ENCODE measurements around the gene PAIP2. TPM values are rescaled to one million over a fixed set of nuclear protein-coding genes. Genes with fewer than 3 reads are reported as not detected.

The PAIP2 gene
- polyA plus RNA-seq, 1 of the 3 experiments (the other 2 are of a cell fraction): 73.2 TPM

DNA sequence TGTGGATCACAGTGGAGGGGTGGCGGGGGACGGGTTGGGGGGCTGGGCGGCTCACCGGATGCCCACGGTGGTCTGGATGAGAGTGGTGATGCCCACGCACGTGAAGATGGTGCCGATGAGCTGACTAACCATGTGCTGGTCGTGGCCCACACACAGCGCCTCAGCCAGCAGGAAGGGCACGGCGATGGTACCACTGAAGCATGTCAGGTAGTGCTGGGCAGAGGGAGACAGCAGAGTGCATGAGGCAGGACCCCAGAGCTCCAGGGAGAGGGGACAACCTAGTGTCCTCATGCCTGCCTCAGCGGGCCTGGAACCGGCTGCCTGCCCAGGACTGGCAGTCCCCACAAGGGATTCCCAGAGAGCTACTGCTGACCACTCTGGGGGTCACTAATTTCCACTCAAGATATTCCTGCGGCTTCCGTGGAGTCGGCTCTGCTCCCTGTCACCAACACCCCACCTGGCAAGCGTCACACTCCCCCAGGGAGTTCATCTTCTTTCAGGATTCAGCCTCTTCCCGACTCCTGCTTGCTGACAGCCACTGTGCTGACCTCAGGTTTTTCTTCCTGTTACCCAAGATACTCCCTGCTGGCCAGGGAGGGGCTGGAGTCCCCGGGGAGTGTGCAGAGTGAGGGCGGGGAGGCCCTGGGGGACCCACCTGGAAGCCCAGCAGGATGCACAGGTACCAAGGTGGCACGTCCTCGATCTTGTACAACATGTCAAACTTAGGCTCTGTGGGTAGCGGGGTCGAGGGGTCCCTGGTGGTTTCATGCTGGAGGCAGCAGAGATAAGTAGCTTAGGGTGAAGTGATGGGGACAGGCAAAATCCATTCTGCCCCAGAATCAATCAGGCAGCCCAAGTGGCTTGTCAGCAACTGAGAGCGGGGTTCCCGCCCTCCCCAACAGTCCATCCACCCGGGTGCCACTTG is 40.4 kb downstream of the PAIP2 start:
- H3K9me3 ChIP-seq: no peaks in the 10 kb centered on the region
- H3F3A ChIP-seq (replicated peaks; ENCODE audit: insufficient read depth): no peaks in the 10 kb centered on the region
- ChIA-PET CTCF (interaction anchor here (0.6 to 2.2 kb wide), 3 partner anchors 10 to 197 kb away, joined by 3 to 8 read pairs (median 3); no protein-coding TSS in a partner anchor), POLR2A (interaction anchor here (0.8 kb wide), 1 partner anchor 8 kb away, joined by 3 read pairs; no protein-coding TSS in a partner anchor)
- H3K79me2 ChIP-seq (ENCODE audit: insufficient read depth): no peaks in the 10 kb centered on the region
- H2AFZ ChIP-seq (ENCODE audit: low read depth): no peak overlapping the region
- no peaks in the 10 kb centered on the region for H3K36me3 ChIP-seq (replicated peaks in 1 of 2; ENCODE audit: control insufficient read depth in 1 of 2, insufficient read depth in 2 of 2, low read length in 1 of 2)
- WGBS (ENCODE audit: low lambda C conversion rate): 90% methylated on average over 24 of the region's 28 CpGs
- DNase-seq: no peak
- no peaks in the 10 kb centered on the region for H4K20me1 ChIP-seq (ENCODE audit: insufficient read depth)
- H3K4me2 ChIP-seq: no peak overlapping the region
- H3K9me2 ChIP-seq: no peaks in the 10 kb centered on the region
- H3K27ac ChIP-seq (ENCODE audit: low read depth in 2 of 2, low read length in 1 of 2): no peak overlapping the region; a peak in 1 of 4 replicates
- H3K4me3 ChIP-seq (ENCODE audit: low read depth in 2 of 2, low read length in 1 of 2): no peak overlapping the region
- TF ChIP-seq RFX5 (IDR thresholded peaks at IDR 0.05; ENCODE audit: low read length) (no peak), RCOR1 (IDR thresholded peaks at IDR 0.05; ENCODE audit: low read length) (no peak), MEF2A (IDR thresholded peaks at IDR 0.05; ENCODE audit: borderline replicate concordance, low read depth) (no peak), YY1 (IDR thresholded peaks at IDR 0.05; ENCODE audit: low read depth) (no peak), MAX (IDR thresholded peaks at IDR 0.05; ENCODE audit: low read depth) (no peak), EP300 (IDR thresholded peaks at IDR 0.05; ENCODE audit: borderline replicate concordance in 1 of 2, low read depth in 1 of 2, low read length in 1 of 2) (no peak), SMC3 (IDR thresholded peaks at IDR 0.05; ENCODE audit: low read depth, low read length) (no peak), USF2 (IDR thresholded peaks at IDR 0.05; ENCODE audit: borderline replicate concordance, low read depth, low read length) (no peak), FOSL2 (IDR thresholded peaks at IDR 0.05; ENCODE audit: borderline replicate concordance, low read depth) (no peak), TEAD4 (IDR thresholded peaks at IDR 0.05; ENCODE audit: borderline replicate concordance, insufficient read depth) (no peak), FOXJ3 (CRISPR knock-in tag; IDR thresholded peaks at IDR 0.05) (no peak), NFIC (IDR thresholded peaks at IDR 0.05; ENCODE audit: borderline replicate concordance) (no peak), POLR2AphosphoS5 (IDR thresholded peaks at IDR 0.05; ENCODE audit: low read depth, low read length) (no peak), RXRA (IDR thresholded peaks at IDR 0.05; ENCODE audit: borderline replicate concordance, low read depth) (no peak), SIN3A (IDR thresholded peaks at IDR 0.05; ENCODE audit: borderline replicate concordance, low read depth, low read length) (no peak)
- TF ChIP-seq, protein P1, sequence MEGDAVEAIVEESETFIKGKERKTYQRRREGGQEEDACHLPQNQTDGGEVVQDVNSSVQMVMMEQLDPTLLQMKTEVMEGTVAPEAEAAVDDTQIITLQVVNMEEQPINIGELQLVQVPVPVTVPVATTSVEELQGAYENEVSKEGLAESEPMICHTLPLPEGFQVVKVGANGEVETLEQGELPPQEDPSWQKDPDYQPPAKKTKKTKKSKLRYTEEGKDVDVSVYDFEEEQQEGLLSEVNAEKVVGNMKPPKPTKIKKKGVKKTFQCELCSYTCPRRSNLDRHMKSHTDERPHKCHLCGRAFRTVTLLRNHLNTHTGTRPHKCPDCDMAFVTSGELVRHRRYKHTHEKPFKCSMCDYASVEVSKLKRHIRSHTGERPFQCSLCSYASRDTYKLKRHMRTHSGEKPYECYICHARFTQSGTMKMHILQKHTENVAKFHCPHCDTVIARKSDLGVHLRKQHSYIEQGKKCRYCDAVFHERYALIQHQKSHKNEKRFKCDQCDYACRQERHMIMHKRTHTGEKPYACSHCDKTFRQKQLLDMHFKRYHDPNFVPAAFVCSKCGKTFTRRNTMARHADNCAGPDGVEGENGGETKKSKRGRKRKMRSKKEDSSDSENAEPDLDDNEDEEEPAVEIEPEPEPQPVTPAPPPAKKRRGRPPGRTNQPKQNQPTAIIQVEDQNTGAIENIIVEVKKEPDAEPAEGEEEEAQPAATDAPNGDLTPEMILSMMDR (IDR thresholded peaks at IDR 0.05): no peak
- H3K4me1 ChIP-seq (ENCODE audit: control insufficient read depth in 1 of 2, insufficient read depth in 2 of 2, low read depth in 1 of 2, low read length in 1 of 2): peaks cover 0 to 23% of the 10 kb centered on the region in 2 experiments; a peak in 1 of 4 replicates
- H3K9ac ChIP-seq: no peak overlapping the region
- no peaks in the 10 kb centered on the region for H3K27me3 ChIP-seq (ENCODE audit: insufficient read depth)

Data from SK-N-SH (cell line).